K562 (cell line): ENCODE measurements around the gene METAP1D. TPM values are rescaled to one million over a fixed set of nuclear protein-coding genes. Genes with fewer than 3 reads are reported as not detected.

Source experiments
- IRF1 ChIP-seq: sonication (generic); formaldehyde crosslinking; IDR thresholded peaks from 2 replicates; pipeline ENCODE4 v1.8.0; 2022; ENCODE audit warnings: missing genetic modification reagents, mild to moderate bottlenecking, borderline replicate concordance
- SRSF7 ChIP-seq: fragments of 200-400 bp; formaldehyde crosslinking; optimal IDR thresholded peaks from 2 replicates; pipeline ENCODE3; 2017; ENCODE audit warnings: mild to moderate bottlenecking, low read depth, low read length
- TBP ChIP-seq: optimal IDR thresholded peaks from 2 replicates; pipeline ENCODE3; 2011; ENCODE audit warnings: low read depth, low read length, improper control_type of control experiment
- YY1 ChIP-seq, 3 experiments: IDR thresholded peaks; 2 replicates each; pipeline ENCODE4 v1.6.1; 2011; ENCODE audit warnings: low read length in 2 of 3, mild to moderate bottlenecking in 2 of 3, moderate library complexity in 2 of 3, borderline replicate concordance in 1 of 3, control low read depth in 1 of 3, low read depth in 1 of 3; ENCODE audit not compliant: insufficient read depth in 3 of 3, insufficient replicate concordance in 2 of 3, control insufficient read depth in 1 of 3, insufficient read length in 1 of 3; ENCODE audit errors: extremely low read depth in 1 of 3
- ZNF212 ChIP-seq: fragments of 450-650 bp; formaldehyde crosslinking; IDR thresholded peaks from 2 replicates; pipeline ENCODE4 v1.4.0; 2020; ENCODE audit warnings: mild to moderate bottlenecking
- ZNF263 ChIP-seq: sonication (generic); formaldehyde crosslinking; IDR thresholded peaks from 2 replicates; pipeline ENCODE4 v1.8.0; 2022; ENCODE audit warnings: mild to moderate bottlenecking, missing genetic modification reagents, borderline replicate concordance
- ZNF280A ChIP-seq: fragments of 450-650 bp; IDR thresholded peaks from 2 replicates; pipeline ENCODE4 v1.6.1; 2018; ENCODE audit warnings: mild to moderate bottlenecking, low read depth; ENCODE audit not compliant: partially characterized antibody
- ZNF431 ChIP-seq: sonication (generic); formaldehyde crosslinking; IDR thresholded peaks from 2 replicates; pipeline ENCODE4 v1.8.0; 2022; ENCODE audit warnings: mild to moderate bottlenecking, missing genetic modification reagents
- ZNF436 ChIP-seq: fragments of 250-450, 450-650 bp; sonication (Bioruptor Pico); formaldehyde crosslinking; IDR thresholded peaks from 2 replicates; pipeline ENCODE4 v1.7.0; 2020; ENCODE audit warnings: mild to moderate bottlenecking
- ZZZ3 ChIP-seq: fragments of 450-650 bp; IDR thresholded peaks from 2 replicates; pipeline ENCODE4 v1.6.1; 2016; ENCODE audit warnings: antibody characterized with exemption, mild to moderate bottlenecking, moderate library complexity
- polyA plus RNA-seq, 8 experiments: library from polyadenylated mRNA; depleted of rRNA in 4 of 8; stranded (reverse) in 5 of 8; unstranded in 3 of 8; fragments of >200 nt; fragmentation: Nextera tagmentation in 2 of 8; fragmentation: Illumina TruSeq in 1 of 8; extraction: Ambion mirVana in 2 of 8; extraction: Trizol in 1 of 8; gene quantifications; 2 replicates each; pipeline versions ENCODE4 v1.2.1 to v1.2.3, GENCODE V29; 2011 to 2014; ENCODE audit warnings: inconsistent platforms in 1 of 8, missing spikeins in 1 of 8
- total RNA-seq, 7 experiments: library from RNA; depleted of rRNA in 6 of 7; stranded (reverse); fragments of >200 nt in 6 of 7; fragmentation: Illumina TruSeq in 2 of 7; extraction: Trizol in 2 of 7; gene quantifications; 2 replicates each; pipeline versions ENCODE4 v1.2.1 to v1.2.3, GENCODE V29; 2011 to 2021; ENCODE audit warnings: low replicate concordance in 1 of 7
- TF ChIP-seq, protein P1 (sequence below), 2 experiments: fragments of 450-650 bp in 1 of 2; sonication (generic) in 1 of 2; formaldehyde crosslinking in 1 of 2; IDR thresholded peaks; 2 replicates each; pipeline versions ENCODE4 v1.7.1 to v1.9.0; 2016 to 2022; ENCODE audit warnings: inconsistent platforms in 1 of 2, mild to moderate bottlenecking in 1 of 2, missing genetic modification reagents in 1 of 2
- TF ChIP-seq, protein P2 (sequence below): fragments of 250-450 bp; sonication (Bioruptor Pico); IDR thresholded peaks from 2 replicates; pipeline ENCODE4 v1.8.0; 2022; ENCODE audit warnings: inconsistent platforms, mild to moderate bottlenecking, moderate library complexity, borderline replicate concordance

The METAP1D gene
- total and polyA plus RNA-seq, 9 of the 15 experiments (the other 6 are each of a cell fraction or from before 2014, with no cell fraction given) = 8.0 to 23.4 (median 15.7) TPM

DNA sequence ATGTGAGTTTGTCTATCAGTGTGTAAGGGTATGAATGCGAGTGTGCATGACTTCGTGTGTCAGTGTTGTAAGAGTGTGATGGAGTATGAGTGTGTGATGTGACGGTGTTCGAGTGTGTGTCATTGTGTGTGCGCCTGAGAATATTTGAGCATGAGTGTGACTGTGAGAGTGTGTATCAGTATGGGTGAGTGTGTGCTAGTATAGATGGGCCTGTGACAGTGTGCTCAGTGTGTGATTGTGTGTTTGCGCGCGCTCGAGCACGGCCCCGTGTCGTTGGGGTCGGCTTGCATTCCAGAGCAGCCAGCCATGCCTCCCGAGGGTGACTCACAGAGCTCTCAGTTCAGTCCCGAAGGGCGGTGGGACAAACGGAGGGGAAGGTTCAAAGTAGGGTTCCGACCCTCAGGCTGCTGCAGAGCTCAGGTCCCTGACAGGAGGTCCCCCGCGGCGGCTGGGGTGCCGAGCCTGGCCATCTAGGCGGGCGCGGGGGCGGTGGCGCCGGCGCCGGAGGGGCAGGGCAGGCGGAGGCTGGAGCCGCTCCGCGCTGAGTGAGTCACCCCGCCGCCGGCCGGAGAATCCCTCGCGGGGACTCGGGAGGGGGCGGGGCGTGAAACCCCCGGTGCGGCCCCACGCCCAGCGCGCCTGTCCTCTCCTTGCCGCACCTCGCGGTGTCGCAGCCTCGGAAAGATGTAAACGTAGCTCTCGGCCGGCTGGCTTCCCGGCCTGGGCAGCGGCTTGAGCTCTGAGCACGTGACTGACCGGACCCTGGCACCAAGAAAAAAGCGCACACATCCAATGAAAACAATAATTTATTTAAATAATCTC is 99.1 kb downstream of the METAP1D start (continued):
- TF ChIP-seq ZNF280A = no peak
- TF ChIP-seq ZNF436 (CRISPR knock-in tag) = no peak
- peak; percentile 32; the same call in 1 of the 2 replicates for TF ChIP-seq ZNF263 (CRISPR knock-in tag)
- no peak for TF ChIP-seq SRSF7
- TF ChIP-seq IRF1 = no peak
- TF ChIP-seq YY1 (IDR thresholded peaks at IDR 0.05; ENCODE audit: borderline replicate concordance in 1 of 3, control insufficient read depth in 1 of 3, extremely low read depth in 1 of 3, insufficient read depth in 3 of 3, insufficient read length in 1 of 3, insufficient replicate concordance in 2 of 3, low read depth in 1 of 3, low read length in 2 of 3) = peak in 1 of 3 experiments; percentile 39
- TF ChIP-seq, protein P1, sequence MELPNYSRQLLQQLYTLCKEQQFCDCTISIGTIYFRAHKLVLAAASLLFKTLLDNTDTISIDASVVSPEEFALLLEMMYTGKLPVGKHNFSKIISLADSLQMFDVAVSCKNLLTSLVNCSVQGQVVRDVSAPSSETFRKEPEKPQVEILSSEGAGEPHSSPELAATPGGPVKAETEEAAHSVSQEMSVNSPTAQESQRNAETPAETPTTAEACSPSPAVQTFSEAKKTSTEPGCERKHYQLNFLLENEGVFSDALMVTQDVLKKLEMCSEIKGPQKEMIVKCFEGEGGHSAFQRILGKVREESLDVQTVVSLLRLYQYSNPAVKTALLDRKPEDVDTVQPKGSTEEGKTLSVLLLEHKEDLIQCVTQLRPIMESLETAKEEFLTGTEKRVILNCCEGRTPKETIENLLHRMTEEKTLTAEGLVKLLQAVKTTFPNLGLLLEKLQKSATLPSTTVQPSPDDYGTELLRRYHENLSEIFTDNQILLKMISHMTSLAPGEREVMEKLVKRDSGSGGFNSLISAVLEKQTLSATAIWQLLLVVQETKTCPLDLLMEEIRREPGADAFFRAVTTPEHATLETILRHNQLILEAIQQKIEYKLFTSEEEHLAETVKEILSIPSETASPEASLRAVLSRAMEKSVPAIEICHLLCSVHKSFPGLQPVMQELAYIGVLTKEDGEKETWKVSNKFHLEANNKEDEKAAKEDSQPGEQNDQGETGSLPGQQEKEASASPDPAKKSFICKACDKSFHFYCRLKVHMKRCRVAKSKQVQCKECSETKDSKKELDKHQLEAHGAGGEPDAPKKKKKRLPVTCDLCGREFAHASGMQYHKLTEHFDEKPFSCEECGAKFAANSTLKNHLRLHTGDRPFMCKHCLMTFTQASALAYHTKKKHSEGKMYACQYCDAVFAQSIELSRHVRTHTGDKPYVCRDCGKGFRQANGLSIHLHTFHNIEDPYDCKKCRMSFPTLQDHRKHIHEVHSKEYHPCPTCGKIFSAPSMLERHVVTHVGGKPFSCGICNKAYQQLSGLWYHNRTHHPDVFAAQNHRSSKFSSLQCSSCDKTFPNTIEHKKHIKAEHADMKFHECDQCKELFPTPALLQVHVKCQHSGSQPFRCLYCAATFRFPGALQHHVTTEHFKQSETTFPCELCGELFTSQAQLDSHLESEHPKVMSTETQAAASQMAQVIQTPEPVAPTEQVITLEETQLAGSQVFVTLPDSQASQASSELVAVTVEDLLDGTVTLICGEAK (IDR thresholded peaks at IDR 0.05) = peak; percentile 66
- TF ChIP-seq, protein P1 (CRISPR knock-in tag; IDR thresholded peaks at IDR 0.05) = no peak
- TF ChIP-seq, protein P2, sequence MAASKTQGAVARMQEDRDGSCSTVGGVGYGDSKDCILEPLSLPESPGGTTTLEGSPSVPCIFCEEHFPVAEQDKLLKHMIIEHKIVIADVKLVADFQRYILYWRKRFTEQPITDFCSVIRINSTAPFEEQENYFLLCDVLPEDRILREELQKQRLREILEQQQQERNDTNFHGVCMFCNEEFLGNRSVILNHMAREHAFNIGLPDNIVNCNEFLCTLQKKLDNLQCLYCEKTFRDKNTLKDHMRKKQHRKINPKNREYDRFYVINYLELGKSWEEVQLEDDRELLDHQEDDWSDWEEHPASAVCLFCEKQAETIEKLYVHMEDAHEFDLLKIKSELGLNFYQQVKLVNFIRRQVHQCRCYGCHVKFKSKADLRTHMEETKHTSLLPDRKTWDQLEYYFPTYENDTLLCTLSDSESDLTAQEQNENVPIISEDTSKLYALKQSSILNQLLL = no peak
- TF ChIP-seq ZZZ3 = no peak
- TF ChIP-seq ZNF212 (CRISPR knock-in tag) = no peak
- no peak for TF ChIP-seq ZNF431 (CRISPR knock-in tag)
- peak; percentile 50 for TF ChIP-seq TBP
